HG03039 (cell line): Measurements from ENCODE around the gene TSKU.

Experiments used
- ATAC-seq: cut with Tn5 transposase; IDR thresholded peaks from one replicate; pipeline ENCODE4 v1.9.1; 2021; ENCODE audit warnings: mild to moderate bottlenecking, moderate library complexity; ENCODE audit not compliant: unreplicated experiment

The TSKU gene

DNA sequence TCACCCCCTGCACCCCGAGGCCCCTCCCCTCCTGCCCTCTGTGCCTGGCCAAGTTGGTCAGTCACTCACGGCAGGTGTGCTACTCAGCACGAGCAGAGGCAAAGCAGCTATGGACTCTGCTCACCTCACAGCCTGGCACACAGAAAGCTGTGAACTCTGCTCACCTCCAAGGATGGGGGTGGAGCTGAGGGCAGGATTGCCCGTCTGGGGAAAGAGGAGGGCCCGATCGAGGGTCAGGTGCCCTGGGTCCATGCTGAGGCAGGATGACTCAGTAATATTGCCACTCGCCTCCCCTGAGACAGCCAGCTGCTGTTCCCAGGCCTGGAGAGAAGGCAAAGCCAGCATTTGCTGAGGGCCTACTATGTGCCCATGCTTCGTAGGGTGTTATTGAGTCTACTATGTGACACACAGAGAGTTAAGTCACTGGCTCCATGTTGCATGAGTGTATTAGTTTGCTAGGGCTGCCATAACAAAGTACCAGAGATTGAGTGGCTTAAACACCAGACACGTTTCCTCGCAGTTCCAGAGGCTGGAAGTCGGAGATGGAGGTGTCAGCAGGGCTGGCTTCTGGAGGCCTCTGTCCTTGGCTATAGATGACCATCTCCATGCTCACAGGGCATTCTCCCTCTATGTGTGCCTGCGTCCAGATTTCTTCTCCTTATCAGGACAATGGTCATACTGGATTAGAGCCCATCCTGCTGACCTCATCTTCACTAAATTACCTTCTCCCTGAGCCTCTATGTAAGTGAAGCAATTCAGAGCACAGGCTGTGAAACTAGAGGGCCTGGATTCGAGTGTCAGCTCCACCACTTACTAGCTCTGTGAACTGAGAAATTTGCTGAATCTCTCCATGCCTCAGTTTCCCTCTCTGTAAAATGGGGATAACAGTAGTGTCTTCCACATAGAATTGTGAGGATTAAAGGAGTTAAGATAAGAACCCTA is 13.2 kb upstream of the TSKU start:
- no peak for ATAC-seq

- no peak for ATAC-seq
Measured at GRCh38 chr11:76770642-76771445, 12.3 kb upstream of the TSKU start.

- ATAC-seq, result no peak
Measured at GRCh38 chr11:76771446-76772099, 11.6 kb upstream of the TSKU start.

GRCh38 chr11:76772100-76772782 is 10.9 kb upstream of the TSKU start:
- no peak for ATAC-seq

GRCh38 chr11:76772783-76773106 is 10.4 kb upstream of the TSKU start:
- no peak for ATAC-seq

- no peak for ATAC-seq
Measured at GRCh38 chr11:76773921-76774361, 9.2 kb upstream of the TSKU start.

DNA sequence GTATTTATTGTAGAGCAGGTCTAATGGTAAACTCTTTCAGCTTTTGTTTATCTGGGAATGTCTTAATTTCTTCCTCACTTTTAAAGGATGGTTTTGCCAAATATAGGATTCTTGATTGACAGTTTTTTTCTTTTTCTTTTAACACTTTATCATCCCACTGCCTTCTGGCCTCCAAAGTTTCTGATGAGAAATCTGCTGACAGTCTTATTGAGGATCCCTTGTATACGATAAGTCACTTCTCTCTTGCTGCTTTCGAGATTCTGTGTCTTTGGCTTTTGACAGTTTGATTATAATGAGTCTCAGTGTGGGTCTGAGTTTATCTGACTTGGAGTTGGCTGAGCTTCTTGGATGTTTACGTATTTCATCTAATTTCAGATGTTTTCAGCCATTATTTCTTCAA is 6.7 kb upstream of the TSKU start:
- no peak for ATAC-seq

- no peak for ATAC-seq
Measured at GRCh38 chr11:76777305-76777704, 5.9 kb upstream of the TSKU start.

- ATAC-seq, result no peak
Measured at GRCh38 chr11:76777876-76778275, 5.3 kb upstream of the TSKU start.

DNA sequence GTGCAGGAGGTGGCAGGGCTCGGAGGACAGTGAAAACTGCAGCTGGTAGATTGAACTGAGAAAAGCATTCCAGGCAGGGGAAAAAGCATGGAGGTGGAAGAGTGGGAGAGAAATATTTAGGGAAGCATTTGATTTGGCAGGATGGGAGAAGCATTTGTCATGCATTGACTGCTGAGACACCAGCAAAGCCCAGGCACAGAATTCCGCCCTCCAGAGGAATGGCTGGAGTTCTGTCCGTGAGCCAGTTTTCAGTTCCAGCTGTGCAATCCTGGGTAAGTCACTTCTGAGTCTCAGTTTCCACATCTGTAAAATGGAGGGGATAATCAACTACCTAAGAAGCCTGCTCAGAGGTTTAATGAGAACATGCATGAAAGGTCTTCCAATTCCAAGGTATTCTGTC is 4.3 kb upstream of the TSKU start:
- no peak for ATAC-seq

DNA sequence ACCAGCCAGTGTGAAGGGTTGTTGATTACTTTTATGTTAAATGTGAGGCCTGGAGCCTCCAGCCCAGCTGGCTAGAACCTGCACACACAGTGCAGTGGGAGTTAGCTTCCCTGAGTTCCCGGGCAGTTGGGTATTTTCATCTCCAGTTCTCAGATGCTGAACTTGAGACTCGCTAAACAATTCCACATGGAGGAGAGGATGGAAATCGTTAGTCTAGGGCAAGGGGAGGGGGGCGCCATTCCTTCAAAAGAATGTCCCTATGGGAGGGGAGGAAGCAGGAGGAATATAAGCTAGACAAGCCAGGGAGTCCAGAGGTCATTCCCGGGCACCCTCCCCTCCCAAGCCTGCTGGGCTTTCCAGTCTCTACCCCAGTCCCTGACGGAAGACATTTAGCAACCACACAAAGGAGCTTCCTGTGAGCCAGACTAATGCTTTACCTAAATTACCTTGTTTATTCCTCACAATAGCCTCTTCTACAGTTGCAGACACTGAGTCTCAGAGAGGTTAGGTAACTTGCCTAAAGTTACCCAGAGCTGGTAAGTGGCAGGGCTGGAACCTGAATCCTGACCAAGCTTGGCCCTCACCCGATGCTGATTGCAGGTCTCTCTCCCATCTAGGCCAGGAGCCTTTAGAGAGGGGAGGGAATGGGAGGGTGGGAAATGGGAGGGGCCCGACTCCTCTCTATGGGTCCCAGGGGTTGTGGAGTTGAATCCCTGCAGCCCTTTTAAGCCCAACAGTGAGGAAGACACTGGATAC is 1.9 kb upstream of the TSKU start:
- no peak for ATAC-seq

- no peak for ATAC-seq
Measured at GRCh38 chr11:76781807-76782530, 1.2 kb upstream of the TSKU start.

- ATAC-seq, result no peak
Measured at GRCh38 chr11:76782531-76783293, 444 bp upstream of the TSKU start.

- ATAC-seq, result no peak
Measured at GRCh38 chr11:76783896-76784813, 999 bp downstream of the TSKU start.

- no peak for ATAC-seq
Measured at GRCh38 chr11:76785513-76785912, 2.4 kb downstream of the TSKU start.

GRCh38 chr11:76786016-76786415 is 2.9 kb downstream of the TSKU start:
- ATAC-seq, result no peak

- ATAC-seq, result no peak
Measured at GRCh38 chr11:76786441-76787014, 3.4 kb downstream of the TSKU start.
